ENCODE results near the gene STIM2. TPM values are rescaled to one million over a fixed set of nuclear protein-coding genes. Genes with fewer than 3 reads are reported as not detected.

STIM2 gene
- total RNA-seq, 2 donors from 2014 or later, result 23.2 to 24.5 TPM

- WGBS, 2 experiments (ENCODE audit: insufficient coverage in 1 of 2, insufficient read length in 1 of 2), result 87 to 100% methylated on average over 2 of the region's 3 CpGs
- Mint-ChIP-seq H3K9me3 (no peaks in the 10 kb centered on the region), H3K4me3 (no peak overlapping the region), H3K36me3 (ENCODE audit: low read depth) (no peaks in the 10 kb centered on the region), H3K4me1 (peaks cover 39% of the 10 kb centered on the region), H3K27ac (no peak overlapping the region), H3K27me3 (ENCODE audit: insufficient read depth) (peaks cover 35% of the 10 kb centered on the region)
- H3K9ac ChIP-seq (ENCODE audit: extremely low read depth, low read length, poor library complexity, severe bottlenecking), result no peak overlapping the region
- H3K4me3 ChIP-seq (ENCODE audit: low read length), result no peak overlapping the region
- peaks cover 31% of the 10 kb centered on the region for H3K27me3 ChIP-seq (ENCODE audit: control insufficient read depth, insufficient read depth, low read length, poor library complexity, severe bottlenecking)
- H3K27ac ChIP-seq (ENCODE audit: low read depth, low read length), result no peak overlapping the region
- H3K4me1 ChIP-seq (ENCODE audit: control insufficient read depth, insufficient read depth, low read length), result no peaks in the 10 kb centered on the region
- TF ChIP-seq CTCF (conservative IDR thresholded peaks at IDR 0.05), result no peak
- no peaks in the 10 kb centered on the region for H3K9me3 ChIP-seq (ENCODE audit: control insufficient read depth, low read length)
- DNase-seq, result no peak
- H3K36me3 ChIP-seq (ENCODE audit: control insufficient read depth, insufficient read depth, low read length), result no peaks in the 10 kb centered on the region
Measured at GRCh38 chr4:26937567-26937966, 76.9 kb downstream of the STIM2 start.

GRCh38 chr4:26938516-26938915 lies 77.9 kb downstream of the STIM2 start:
- Mint-ChIP-seq H3K9me3 (no peaks in the 10 kb centered on the region), H3K36me3 (ENCODE audit: low read depth) (no peaks in the 10 kb centered on the region), H3K4me1 (peaks cover 39% of the 10 kb centered on the region), H3K4me3 (no peak overlapping the region), H3K27ac (no peak overlapping the region), H3K27me3 (ENCODE audit: insufficient read depth) (peaks cover 38% of the 10 kb centered on the region)
- Histone ChIP-seq H3K9me3 (ENCODE audit: control insufficient read depth, low read length) (no peaks in the 10 kb centered on the region), H3K36me3 (ENCODE audit: control insufficient read depth, insufficient read depth, low read length) (no peaks in the 10 kb centered on the region), H3K4me1 (ENCODE audit: control insufficient read depth, insufficient read depth, low read length) (no peaks in the 10 kb centered on the region), H3K4me3 (ENCODE audit: low read length) (no peak overlapping the region), H3K27me3 (ENCODE audit: control insufficient read depth, insufficient read depth, low read length, poor library complexity, severe bottlenecking) (peaks cover 31% of the 10 kb centered on the region), H3K9ac (ENCODE audit: extremely low read depth, low read length, poor library complexity, severe bottlenecking) (no peak overlapping the region), H3K27ac (ENCODE audit: low read depth, low read length) (no peak overlapping the region)
- no peak for TF ChIP-seq CTCF (conservative IDR thresholded peaks at IDR 0.05)
- no peak for DNase-seq
- WGBS, 2 experiments (ENCODE audit: insufficient coverage in 1 of 2, insufficient read length in 1 of 2), result 55% methylated on average over 2 of the region's 2 CpGs; no CpG with 5 or more reads in 1 of the 2 experiments

GRCh38 chr4:26941951-26942350 lies 81.3 kb downstream of the STIM2 start:
- no peak overlapping the region for H3K27ac Mint-ChIP-seq
- H3K4me1 Mint-ChIP-seq, result peaks cover 26% of the 10 kb centered on the region
- no peak for DNase-seq
- no peaks in the 10 kb centered on the region for H3K36me3 ChIP-seq (ENCODE audit: control insufficient read depth, insufficient read depth, low read length)
- peaks cover 27% of the 10 kb centered on the region for H3K27me3 Mint-ChIP-seq (ENCODE audit: insufficient read depth)
- H3K9ac ChIP-seq (ENCODE audit: extremely low read depth, low read length, poor library complexity, severe bottlenecking), result no peak overlapping the region
- TF ChIP-seq CTCF (conservative IDR thresholded peaks at IDR 0.05), result peak; percentile 30
- no peak overlapping the region for H3K27ac ChIP-seq (ENCODE audit: low read depth, low read length)
- H3K4me1 ChIP-seq (ENCODE audit: control insufficient read depth, insufficient read depth, low read length), result no peaks in the 10 kb centered on the region
- no peak overlapping the region for H3K4me3 ChIP-seq (ENCODE audit: low read length)
- peaks cover 6% of the 10 kb centered on the region for H3K36me3 Mint-ChIP-seq (ENCODE audit: low read depth)
- peaks cover 26% of the 10 kb centered on the region for H3K27me3 ChIP-seq (ENCODE audit: control insufficient read depth, insufficient read depth, low read length, poor library complexity, severe bottlenecking)
- H3K9me3 Mint-ChIP-seq, result peaks cover 4% of the 10 kb centered on the region
- no peak overlapping the region for H3K4me3 Mint-ChIP-seq
- WGBS, 2 experiments (ENCODE audit: insufficient coverage in 1 of 2, insufficient read length in 1 of 2), result 100% methylated on average over 1 of the region's 1 CpG
- H3K9me3 ChIP-seq (ENCODE audit: control insufficient read depth, low read length), result no peaks in the 10 kb centered on the region
